NCI-H774 (cell line): ENCODE results near the gene USP22.

Source experiments
- DNase-seq: peaks from one replicate; lab custom pipeline; 2025; lab: John Stamatoyannopoulos, UW

Gene USP22

GRCh38 chr17:20999841-21000532, 42.8 kb downstream of the USP22 start:
- DNase-seq = no peak

DNA sequence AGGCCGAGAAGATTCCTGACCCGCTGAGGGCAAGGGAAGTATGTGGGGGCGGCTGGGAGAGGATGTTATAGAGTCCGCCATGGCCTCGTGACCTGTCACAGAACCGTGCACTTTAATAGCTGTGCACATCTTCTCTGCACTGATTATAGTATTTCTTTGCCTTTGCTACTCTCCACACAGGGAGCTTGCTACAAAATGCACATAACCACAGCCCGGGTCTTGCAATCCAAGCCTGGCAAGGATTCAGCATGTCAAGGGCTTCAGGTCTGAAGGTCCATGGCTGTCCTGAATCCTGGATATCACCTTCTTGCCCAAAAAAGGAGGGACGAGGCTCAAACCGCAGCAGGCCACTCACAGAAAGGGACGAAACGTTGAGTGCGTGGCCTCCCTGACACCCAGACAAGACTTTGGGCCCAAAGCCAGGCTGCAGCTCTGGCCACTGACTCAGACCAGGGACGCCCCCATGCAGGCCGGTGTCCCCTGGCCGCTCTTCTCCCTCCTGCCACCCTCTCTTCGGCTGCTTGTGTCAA, 43.7 kb downstream of the USP22 start:
- DNase-seq = no peak

DNA sequence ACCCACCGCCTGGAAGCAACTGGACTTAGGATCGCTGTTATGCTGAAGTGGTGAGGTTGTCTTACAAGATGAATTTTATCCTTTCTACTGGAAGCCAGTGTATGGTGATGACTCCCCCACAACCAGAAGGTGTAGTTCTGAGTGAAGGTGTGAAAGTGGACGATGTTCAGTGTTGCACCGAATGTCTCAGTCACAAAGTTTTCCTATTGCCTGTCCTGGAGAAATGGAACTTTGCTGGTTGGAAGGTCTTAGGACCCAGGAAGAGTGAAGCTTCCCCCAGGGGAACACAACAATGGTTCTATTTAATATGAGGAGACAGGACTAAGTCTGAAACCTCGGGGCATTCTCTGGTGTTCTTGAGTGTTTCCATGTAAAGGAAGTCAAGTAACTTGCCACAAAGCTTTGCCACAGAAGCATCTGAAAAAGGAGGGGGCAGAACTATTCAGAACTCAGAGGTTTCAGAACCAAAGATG, 44.2 kb downstream of the USP22 start:
- DNase-seq = no peak

DNA sequence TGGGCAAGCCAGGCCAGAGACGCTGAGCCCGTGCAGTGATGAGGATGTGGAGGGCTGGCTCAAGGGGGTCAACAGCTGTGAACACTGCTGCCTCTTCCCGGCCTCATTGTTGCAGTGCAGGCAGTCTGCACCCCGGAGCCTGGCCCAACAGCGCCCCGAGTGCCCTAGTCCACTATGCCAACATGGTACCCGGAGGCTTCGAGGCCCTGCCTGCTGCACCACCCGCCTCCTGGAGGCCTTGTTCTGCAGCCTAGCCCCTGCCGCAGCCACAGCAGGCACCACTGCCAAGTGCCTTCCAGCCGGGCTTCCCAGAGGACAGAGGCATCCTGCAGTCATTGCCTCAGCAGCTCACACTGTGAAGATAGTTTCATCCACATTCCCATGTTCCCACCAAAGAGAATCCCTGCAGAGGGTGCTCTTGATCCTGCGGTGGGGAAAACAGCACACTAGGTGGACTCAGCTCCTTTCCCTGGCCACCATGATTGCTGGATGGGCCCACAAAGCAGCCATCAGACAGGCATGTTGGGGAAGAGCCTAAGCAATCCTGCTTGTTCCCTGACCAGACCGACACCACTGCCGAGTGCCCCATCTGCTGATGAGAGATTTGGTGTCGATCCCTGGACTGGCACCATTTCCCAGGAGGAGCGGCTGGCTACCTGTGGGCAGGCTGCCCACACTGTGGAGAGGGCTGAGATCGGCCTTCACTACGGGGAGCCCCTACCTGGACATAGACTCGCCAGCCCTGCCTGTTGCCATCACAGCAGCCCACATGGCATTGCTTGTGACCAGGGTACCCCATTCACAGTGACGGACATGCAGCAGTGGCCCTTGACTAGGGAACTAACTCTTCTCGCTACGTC, 44.9 kb downstream of the USP22 start:
- no peak for DNase-seq

DNA sequence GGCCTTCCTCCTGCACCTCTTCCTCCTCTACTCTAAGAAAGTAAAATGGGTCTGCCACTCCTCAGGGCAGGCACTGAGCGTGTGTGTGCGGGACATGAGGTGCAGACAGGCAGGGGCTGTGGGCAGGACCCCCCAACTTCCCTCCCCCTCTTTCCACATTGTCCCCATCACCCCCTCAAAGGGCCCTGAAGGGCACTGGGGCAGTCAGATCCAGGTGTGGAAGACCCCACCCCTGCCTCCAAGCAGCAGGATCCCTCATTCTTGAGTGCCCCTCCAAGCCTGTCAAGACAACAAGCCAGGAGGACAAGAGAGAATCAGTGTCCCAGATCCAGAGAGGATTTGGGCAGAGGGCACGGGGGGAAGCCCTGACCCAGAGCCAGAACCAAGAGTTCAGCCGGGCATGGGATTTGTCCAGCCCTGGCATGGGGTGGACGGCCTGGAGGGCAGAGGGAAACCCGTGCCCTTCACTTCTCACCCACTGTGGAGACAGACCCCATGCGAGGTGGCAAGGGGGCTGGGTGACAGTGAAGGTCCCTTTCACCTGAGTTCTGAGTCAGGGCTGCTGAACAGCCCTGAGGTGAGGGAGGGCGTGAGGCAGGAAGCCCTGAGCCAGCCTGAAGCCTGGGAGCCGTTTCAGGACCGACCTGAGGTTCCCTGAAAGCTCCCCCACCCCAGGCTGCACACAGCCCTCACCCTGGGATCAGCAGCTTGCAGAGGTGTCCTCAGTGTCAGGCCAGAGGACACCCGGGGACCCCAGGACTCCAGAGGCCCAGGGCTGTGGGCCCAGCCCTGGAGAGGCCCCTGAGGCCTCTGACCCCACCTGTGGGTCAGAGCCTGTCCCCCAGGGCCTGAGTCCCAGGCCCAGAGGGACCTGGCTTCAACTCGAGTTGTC, 45.8 kb downstream of the USP22 start:
- DNase-seq = no peak

- no peak for DNase-seq
These were observed 46.7 kb downstream of the USP22 start for GRCh38 chr17:20995873-20996723.

DNA sequence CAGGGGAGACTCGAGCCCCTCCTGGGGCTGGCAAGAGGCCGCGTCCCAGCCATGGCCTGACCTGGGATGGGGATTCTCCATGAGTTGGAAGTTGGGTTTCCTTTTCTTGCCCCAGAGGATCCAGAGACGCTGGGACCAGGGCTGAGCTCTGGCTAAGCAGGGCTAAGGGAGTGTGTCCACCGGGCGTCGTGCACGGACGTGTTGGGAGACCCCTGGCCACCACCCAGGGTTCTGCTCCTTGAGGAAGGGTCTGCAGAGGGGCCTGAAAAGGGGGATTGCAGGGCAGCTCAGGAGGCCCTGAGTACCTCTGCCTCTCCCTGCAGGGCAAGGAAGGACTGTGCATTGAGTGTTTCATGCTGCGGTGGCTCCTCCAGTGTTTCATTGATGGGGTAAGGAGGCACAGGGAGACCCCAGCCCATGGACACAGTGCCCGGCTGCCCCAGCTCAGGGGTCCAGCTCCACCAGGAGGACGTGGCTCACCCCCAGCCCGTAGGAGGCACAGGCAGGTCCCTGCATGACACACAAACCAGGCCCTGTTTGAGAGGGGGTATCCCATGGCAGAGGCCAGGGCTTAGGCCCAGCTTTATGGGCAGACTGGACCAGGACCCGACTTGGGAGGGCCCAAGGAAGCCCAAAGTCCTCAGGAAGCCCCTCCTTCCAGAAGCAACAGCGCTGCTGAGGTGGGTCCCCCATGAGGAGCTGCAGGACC, 47.5 kb downstream of the USP22 start:
- DNase-seq = no peak

DNA sequence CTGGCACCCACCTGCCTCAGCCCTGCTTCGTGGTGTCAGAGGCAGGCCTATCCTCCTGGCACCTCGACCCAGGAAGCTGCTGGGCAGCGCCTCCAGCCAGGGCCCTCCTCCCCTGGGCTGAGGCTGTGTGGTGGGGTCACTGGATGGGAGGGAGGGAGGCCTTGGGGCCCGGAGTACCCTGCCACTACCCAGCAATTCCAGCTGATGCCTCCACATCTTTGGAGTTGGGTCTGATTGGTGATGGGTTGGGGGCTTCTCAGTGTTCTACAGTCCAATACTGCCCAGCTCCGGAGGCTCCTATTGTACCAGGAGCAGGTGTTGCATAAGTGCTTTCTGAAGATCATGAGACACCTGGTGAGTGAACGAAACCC, 48.0 kb downstream of the USP22 start:
- DNase-seq = no peak

GRCh38 chr17:20993863-20994778, 48.7 kb downstream of the USP22 start:
- no peak for DNase-seq

GRCh38 chr17:20992987-20993862, 49.6 kb downstream of the USP22 start:
- DNase-seq = no peak

DNA sequence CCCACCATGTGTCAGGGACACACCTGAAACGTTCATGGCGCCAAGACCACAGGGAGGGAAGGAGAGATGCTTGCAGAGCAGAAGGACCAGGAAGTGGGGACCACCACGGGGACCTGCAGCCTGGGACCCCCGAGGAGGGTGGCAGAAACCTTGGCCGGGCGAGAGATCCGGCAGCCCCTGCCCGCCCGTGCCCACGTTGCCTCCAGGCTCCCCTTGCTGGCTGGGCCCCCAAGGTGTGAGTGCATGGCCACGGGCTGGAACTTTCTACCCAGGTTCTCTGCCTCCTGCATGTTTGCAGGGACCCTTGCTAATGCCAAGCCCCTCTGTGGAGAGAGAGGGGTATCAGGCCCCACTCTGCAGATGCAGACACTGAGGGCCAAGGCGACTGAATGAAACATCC, 50.4 kb downstream of the USP22 start:
- no peak for DNase-seq

DNA sequence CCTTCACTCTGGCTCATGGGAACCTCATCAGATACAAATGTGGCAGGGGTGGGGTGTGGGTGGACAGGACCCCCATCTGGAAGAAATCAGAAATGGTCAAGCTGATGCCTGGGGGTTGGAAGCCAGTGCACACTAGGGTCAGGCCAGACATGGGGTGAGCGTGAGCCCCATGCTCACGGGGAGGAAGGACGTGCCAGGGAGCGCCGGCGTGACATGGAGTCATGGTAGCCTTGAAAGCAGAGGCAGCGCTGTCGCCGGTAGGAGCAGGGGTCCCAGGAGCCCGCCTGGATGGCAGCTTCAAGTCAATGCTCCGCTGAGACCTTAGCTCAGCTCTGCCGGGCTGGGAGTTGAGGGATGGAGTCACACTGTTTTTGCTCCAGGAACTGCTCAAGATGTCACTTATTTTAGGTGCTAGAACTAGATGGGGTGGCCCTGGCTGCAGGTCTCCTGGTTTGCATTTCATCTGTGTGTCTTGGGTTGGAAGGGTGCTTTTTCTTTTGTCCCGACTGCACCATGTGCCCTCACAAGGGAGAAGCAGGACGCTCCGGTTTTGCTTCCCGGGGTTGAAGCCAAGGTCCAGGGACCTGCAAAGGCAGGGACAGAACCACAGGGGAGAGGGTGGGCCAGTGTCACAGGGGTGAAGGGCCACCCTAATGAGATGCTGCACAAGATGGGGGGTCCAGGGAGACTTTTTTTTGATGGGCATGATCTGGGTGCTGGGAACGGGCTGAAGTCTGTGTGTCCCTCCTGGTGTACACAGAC, 51.4 kb downstream of the USP22 start:
- no peak for DNase-seq

GRCh38 chr17:20989991-20990855, 52.6 kb downstream of the USP22 start:
- no peak for DNase-seq

GRCh38 chr17:20989481-20989880, 53.3 kb downstream of the USP22 start:
- DNase-seq = no peak

GRCh38 chr17:20988896-20989295, 53.9 kb downstream of the USP22 start:
- no peak for DNase-seq

DNA sequence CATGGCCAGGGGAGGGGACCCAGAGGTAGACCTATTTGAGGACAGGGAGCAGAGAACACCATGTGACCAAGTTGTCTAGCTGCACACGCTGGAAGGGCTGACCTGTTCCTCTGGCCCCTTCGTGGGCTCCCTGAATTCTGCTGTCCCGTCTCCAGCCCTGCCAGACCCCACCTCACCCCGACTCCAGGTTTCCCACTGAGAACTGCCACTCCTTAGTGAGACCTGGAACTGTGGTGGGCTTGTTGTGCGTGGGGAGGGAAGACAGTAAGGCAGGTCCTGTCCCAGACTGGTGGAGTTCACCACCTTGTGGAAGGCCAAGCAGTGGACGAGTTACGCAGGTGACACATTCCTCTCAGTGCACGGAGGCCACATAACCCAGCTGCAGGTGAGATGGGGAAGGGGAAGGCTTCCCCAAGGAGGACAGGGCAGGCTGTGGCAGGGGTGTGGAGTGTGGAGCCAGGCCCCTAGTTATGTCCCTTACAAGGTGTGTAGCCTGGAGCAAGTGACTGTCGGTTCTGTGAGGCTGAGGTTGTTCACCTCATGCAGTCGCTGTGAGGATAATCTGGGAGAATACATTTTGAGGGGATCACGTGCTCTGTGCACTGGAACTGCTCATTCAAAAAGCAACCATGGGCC, 54.7 kb downstream of the USP22 start:
- DNase-seq = no peak
